Uterus (tissue), 2 donors: Measurements from ENCODE around the gene CAMLG.

Experiments used
- POLR2A ChIP-seq, 2 donors: fragments of 450-650 bp; IDR thresholded peaks; one replicate each; pipeline ENCODE4 v1.6.1; 2016; ENCODE audit warnings: antibody characterized with exemption in 2 of 2, mild to moderate bottlenecking in 1 of 2, moderate library complexity in 1 of 2
- TF ChIP-seq, protein P1 (sequence below), 4 experiments: fragments of 200-600 bp in 2 of 4; fragments of 450-650 bp in 2 of 4; sonication (generic) in 2 of 4; IDR thresholded peaks; one replicate each; pipeline ENCODE4 v1.5.1; 2016 to 2019; ENCODE audit warnings: antibody characterized with exemption in 4 of 4, mild to moderate bottlenecking in 2 of 4, moderate library complexity in 1 of 4

DNA sequence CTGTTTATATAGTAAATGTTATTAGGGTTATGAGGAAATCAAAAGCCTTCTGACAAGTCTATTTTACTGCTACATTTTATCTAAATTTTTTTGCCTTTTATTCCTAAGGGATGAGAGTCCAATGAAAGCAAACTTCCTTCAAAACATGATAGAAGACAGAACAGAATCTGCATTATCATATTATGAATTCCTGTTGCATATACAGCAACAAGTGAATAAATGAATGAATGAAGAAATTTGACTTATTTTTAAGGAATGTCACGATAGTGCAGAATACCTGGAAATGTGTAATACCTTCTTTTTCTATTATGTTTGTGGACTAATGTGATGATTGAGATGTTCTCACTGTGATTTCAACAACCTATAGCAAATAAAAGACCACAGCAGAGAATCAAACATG is 13.5 kb upstream of the CAMLG start:
- TF ChIP-seq, protein P1, sequence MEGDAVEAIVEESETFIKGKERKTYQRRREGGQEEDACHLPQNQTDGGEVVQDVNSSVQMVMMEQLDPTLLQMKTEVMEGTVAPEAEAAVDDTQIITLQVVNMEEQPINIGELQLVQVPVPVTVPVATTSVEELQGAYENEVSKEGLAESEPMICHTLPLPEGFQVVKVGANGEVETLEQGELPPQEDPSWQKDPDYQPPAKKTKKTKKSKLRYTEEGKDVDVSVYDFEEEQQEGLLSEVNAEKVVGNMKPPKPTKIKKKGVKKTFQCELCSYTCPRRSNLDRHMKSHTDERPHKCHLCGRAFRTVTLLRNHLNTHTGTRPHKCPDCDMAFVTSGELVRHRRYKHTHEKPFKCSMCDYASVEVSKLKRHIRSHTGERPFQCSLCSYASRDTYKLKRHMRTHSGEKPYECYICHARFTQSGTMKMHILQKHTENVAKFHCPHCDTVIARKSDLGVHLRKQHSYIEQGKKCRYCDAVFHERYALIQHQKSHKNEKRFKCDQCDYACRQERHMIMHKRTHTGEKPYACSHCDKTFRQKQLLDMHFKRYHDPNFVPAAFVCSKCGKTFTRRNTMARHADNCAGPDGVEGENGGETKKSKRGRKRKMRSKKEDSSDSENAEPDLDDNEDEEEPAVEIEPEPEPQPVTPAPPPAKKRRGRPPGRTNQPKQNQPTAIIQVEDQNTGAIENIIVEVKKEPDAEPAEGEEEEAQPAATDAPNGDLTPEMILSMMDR (IDR thresholded peaks at IDR 0.05), result no peak
- no peak for TF ChIP-seq POLR2A (IDR thresholded peaks at IDR 0.05)
